Activated CD4-positive, alpha-beta memory T cell treated with anti-CD3 and anti-CD28 coated beads for 36 hours (primary cell): ENCODE results near the gene CCM2. TPM values are rescaled to one million over a fixed set of nuclear protein-coding genes. Genes with fewer than 3 reads are reported as not detected.
"Not testable (repeated sequence)": the region's sequence is repeated elsewhere in the genome, so short reads cannot be mapped to it uniquely, and the experiment has no call there.

ENCODE experiments used
- CTCF ChIA-PET: fragments of 350-600 bp; sonication (Branson Sonifier 250); formaldehyde crosslinking; loops from one replicate; lab custom pipeline; 2021; ENCODE audit warnings: antibody characterized with exemption, inconsistent platforms; lab: Charles Lee
- POLR2A ChIA-PET: fragments of 350-600 bp; sonication (Branson Sonifier 250); formaldehyde crosslinking; loops from one replicate; lab custom pipeline; 2021; ENCODE audit warnings: antibody characterized with exemption; lab: Charles Lee
- DNase-seq: peaks from one replicate; pipeline ENCODE4 v3.0.0-alpha.2; 2020
- H3K27ac Mint-ChIP-seq: one replicate; pipeline ENCODE4 v1.8.0; 2021; ENCODE audit warnings: mixed read lengths
- H3K27me3 Mint-ChIP-seq: one replicate; pipeline ENCODE4 v1.8.0; 2021; ENCODE audit warnings: mixed read lengths
- H3K36me3 Mint-ChIP-seq: one replicate; pipeline ENCODE4 v1.8.0; 2021; ENCODE audit warnings: mixed read lengths
- H3K4me1 Mint-ChIP-seq: one replicate; pipeline ENCODE4 v1.8.0; 2021; ENCODE audit warnings: low read depth, mixed read lengths
- H3K4me3 Mint-ChIP-seq: one replicate; pipeline ENCODE4 v1.8.0; 2021; ENCODE audit warnings: mild to moderate bottlenecking, mixed read lengths
- H3K9me3 Mint-ChIP-seq: one replicate; pipeline ENCODE4 v1.8.0; 2021; ENCODE audit warnings: mixed read lengths
- intact Hi-C: fragments of 100-400 bp; cut with micrococcal nuclease; formaldehyde crosslinking; loops from one replicate; pipeline ENCODE4 v1.15.1; 2023
- total RNA-seq, 2 experiments: library from RNA; stranded (reverse); gene quantifications; one replicate each; pipeline ENCODE4 v1.2.3, GENCODE V29; 2021

CCM2 gene
- total RNA-seq, 2 experiments from 2014 or later = 85.2 to 89.6 TPM

DNA sequence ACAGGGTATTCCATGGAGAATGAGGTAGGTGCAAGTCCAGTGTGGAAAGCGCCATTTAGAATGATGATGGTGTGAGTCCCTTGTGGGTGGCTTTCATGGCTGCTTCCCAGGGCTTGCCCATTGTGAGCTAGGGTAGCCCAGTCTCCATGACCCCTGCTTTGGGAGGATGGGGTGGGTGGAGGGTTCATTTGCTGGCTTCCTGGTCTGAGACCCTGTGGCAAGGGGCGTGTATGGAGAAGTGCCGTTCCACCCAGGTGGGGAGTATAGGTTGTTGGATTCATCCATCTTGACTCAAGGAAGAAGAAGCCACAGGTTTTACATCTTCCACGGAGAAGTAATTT, 27.7 kb downstream of the CCM2 start:
- CTCF ChIA-PET = interaction anchor here (0.7 to 1.7 kb wide), 7 partner anchors 9 to 108 kb away, joined by 3 to 9 read pairs (median 5); no protein-coding TSS in a partner anchor
- peaks cover 83% of the 10 kb centered on the region for H3K4me1 Mint-ChIP-seq
- peaks cover 44% of the 10 kb centered on the region for H3K36me3 Mint-ChIP-seq
- no peak for DNase-seq
- peaks cover 8% of the 10 kb centered on the region for H3K9me3 Mint-ChIP-seq
- H3K4me3 Mint-ChIP-seq = peak overlapping the region; percentile 72
- peak overlapping the region; percentile 82 for H3K27ac Mint-ChIP-seq
- POLR2A ChIA-PET = interaction anchor here (0.8 to 4.8 kb wide), 7 partner anchors 9 to 84 kb away, joined by 3 to 30 read pairs (median 9); partner anchors contain the start of genes MYO1G and TBRG4
- H3K27me3 Mint-ChIP-seq = no peaks in the 10 kb centered on the region
- intact Hi-C loops = loop anchor here (1.0 to 10.0 kb wide), 6 partner anchors 9 to 393 kb away; no protein-coding TSS in a partner anchor

DNA sequence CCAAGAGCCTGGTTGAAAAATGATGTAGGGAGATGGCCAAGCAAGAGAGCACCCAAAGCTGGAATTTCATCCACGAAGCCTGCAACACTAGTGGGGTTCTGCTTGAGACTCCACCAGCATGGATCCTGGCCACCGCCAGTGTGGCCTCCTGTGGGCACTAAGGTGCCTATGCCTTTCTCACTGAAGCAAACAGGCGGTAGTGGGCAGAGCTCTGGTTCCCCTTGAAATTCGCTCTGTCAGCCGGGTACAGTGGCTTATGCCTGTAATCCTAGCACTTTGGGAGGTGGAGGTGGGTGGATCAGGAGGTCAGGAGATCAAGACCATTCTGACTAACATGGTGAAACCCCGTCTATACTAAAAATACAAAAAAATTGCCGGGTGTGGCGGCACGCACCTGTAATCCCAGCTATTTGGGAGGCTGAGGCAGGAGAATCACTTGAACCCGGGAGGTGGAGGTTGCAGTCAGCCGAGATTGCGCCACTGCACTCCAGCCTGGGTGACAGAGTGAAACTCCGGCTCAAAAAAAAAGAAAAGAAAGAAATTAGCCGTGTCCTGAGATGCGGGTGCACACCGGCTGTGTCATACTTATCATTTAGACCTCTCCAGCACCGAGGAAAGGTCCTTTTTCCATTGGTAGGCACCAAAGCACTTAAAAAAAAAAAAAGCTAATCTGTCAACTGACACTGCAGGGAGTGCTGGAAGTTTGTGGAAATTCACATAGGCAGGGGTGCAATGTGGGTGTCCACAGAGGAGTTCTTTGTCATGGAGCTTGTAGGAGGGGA, 28.3 kb downstream of the CCM2 start:
- peaks cover 46% of the 10 kb centered on the region for H3K36me3 Mint-ChIP-seq
- intact Hi-C loops = loop anchor here (1.0 to 10.0 kb wide), 3 partner anchors 8 to 394 kb away; no protein-coding TSS in a partner anchor
- DNase-seq = peak; percentile 45
- peak overlapping the region; percentile 72 for H3K4me3 Mint-ChIP-seq
- no peaks in the 10 kb centered on the region for H3K27me3 Mint-ChIP-seq
- CTCF ChIA-PET = interaction anchor here (0.7 to 1.7 kb wide), 8 partner anchors 9 to 255 kb away, joined by 3 to 9 read pairs (median 5); no protein-coding TSS in a partner anchor
- POLR2A ChIA-PET = interaction anchor here (0.6 to 4.8 kb wide), 8 partner anchors 8 to 114 kb away, joined by 3 to 30 read pairs (median 7); partner anchors contain the start of genes MYO1G and TBRG4
- peaks cover 85% of the 10 kb centered on the region for H3K4me1 Mint-ChIP-seq
- H3K27ac Mint-ChIP-seq = peak overlapping the region; percentile 82
- peaks cover 8% of the 10 kb centered on the region for H3K9me3 Mint-ChIP-seq

DNA sequence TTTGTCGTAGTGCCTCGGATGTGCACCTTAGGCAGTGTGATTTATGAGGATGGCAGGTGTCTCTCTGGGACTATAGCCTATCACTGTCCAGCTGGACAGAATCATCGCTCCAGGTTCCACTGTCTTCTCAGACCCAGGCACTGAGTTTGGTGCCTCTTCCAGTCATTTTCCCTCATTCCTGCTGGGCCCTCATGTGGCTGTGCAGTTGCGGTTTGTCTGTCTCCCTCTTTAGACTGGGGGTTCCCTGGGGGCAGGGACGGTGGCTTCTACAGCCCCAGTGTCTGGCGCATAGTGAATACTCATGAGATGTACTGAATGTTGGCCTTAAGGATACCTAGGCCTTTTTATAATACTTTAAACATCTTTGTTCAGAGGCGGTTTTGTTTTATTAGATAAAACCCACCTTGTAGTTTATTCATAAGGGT, 28.9 kb downstream of the CCM2 start:
- intact Hi-C loops = loop anchor here (1.0 to 10.0 kb wide), 3 partner anchors 7 to 394 kb away; no protein-coding TSS in a partner anchor
- ChIA-PET POLR2A (interaction anchor here (0.6 to 4.8 kb wide), 6 partner anchors 9 to 114 kb away, joined by 3 to 30 read pairs (median 8); partner anchors contain the start of gene MYO1G), CTCF (interaction anchor here (0.7 to 1.6 kb wide), 3 partner anchors 9 to 255 kb away, joined by 3 to 6 read pairs (median 4); no protein-coding TSS in a partner anchor)
- Mint-ChIP-seq H3K9me3 (peaks cover 8% of the 10 kb centered on the region), H3K27me3 (no peaks in the 10 kb centered on the region), H3K27ac (peak overlapping the region; percentile 82), H3K36me3 (peaks cover 45% of the 10 kb centered on the region), H3K4me3 (peak overlapping the region; percentile 72), H3K4me1 (peaks cover 87% of the 10 kb centered on the region)
- DNase-seq = no peak

DNA sequence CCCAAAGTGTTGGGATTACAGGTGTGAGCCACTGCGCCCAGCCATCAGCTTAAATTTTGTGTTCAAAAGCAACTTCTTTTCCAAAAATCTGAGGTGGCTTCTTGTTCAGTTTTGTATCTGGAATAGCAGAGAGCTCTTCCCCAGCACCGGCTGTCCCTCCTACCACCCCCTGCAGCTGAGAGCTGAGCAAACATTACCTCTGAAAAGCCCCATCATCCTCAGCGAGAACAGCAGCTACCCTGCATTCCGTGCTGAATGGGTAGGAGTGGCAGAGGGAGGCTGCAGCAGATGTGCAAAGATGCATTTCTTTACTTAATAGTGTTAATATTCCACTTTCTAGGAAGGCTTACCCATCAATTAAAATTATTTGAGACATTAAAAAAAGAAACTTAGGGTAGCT, 31.8 kb downstream of the CCM2 start:
- H3K27me3 Mint-ChIP-seq = no peaks in the 10 kb centered on the region
- intact Hi-C loops = no loop called here
- H3K36me3 Mint-ChIP-seq = peaks cover 31% of the 10 kb centered on the region
- H3K27ac Mint-ChIP-seq = peak overlapping the region; percentile 83
- no peaks in the 10 kb centered on the region for H3K9me3 Mint-ChIP-seq
- no peak overlapping the region for H3K4me3 Mint-ChIP-seq
- H3K4me1 Mint-ChIP-seq = peaks cover 87% of the 10 kb centered on the region
- ChIA-PET CTCF (interaction anchor here (1.7 kb wide), 2 partner anchors 31 to 58 kb away, joined by 6 to 7 read pairs; no protein-coding TSS in a partner anchor), POLR2A (interaction anchor here (0.7 to 1.8 kb wide), 4 partner anchors 12 to 58 kb away, joined by 3 to 4 read pairs (median 4); no protein-coding TSS in a partner anchor)
- no peak for DNase-seq

DNA sequence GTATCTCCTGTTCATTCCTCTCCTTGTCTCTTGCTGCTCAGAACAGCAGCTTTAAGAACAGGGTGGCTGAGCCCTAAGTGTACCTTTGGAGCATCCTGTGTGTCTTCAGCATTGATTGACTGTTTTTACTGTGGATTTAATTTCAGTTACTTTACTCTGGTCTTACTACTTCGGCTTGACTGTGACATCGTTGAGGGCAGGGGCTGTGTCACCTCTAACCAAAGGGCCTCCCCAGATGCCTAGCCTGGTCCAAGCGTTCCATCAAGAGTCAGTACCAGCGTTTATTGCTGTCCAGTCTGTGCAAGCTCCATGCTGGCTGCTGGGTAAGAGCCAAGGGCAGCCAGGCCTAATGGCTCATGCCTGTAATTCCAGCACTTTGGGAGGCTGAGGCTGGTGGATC, 32.4 kb downstream of the CCM2 start:
- intact Hi-C loops = no loop called here
- ChIA-PET CTCF (interaction anchor here (1.7 kb wide), 2 partner anchors 31 to 59 kb away, joined by 6 to 7 read pairs; no protein-coding TSS in a partner anchor), POLR2A (interaction anchor here (1.4 to 1.8 kb wide), 4 partner anchors 13 to 52 kb away, joined by 3 to 11 read pairs (median 4); no protein-coding TSS in a partner anchor)
- no peaks in the 10 kb centered on the region for H3K9me3 Mint-ChIP-seq
- H3K27ac Mint-ChIP-seq = peak overlapping the region; percentile 83
- H3K27me3 Mint-ChIP-seq = no peaks in the 10 kb centered on the region
- peaks cover 26% of the 10 kb centered on the region for H3K36me3 Mint-ChIP-seq
- H3K4me1 Mint-ChIP-seq = peaks cover 85% of the 10 kb centered on the region
- H3K4me3 Mint-ChIP-seq = no peak overlapping the region
- DNase-seq = no peak

DNA sequence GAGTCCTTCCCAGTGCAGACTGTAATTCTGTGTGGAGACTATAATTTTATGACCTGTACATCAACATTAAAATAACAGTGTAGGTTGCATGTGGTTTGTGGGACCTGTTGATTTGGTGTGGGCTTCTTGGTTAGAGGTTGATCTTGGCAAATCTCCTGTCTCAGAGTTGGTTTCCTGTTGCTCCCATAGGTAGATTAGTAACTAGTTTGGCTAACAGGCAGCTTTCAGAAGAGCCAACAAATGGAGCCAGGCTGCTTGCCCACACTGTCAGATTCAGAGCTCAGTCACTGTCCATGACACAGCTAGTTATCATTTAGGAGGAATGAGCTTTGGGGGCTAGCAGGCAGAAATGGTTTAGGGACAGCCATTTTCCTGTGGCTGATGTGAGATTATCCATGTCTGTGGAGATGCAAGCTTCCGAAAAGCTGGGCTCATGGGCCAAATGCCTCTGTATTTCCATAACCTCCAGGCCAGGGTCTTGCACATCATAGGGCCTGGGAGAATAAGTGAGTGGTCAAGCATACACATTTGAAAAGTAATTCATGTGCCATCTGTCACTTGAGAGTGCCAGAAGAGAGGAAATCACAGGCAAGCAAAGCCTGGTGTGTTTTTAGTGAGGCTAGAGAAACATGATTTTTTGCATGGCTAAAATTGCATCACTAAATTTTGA, 33.4 kb downstream of the CCM2 start:
- CTCF ChIA-PET = interaction anchor here (0.7 to 4.1 kb wide), 4 partner anchors 32 to 190 kb away, joined by 3 to 18 read pairs (median 4); no protein-coding TSS in a partner anchor
- intact Hi-C loops = no loop called here
- POLR2A ChIA-PET = interaction anchor here (0.6 to 1.5 kb wide), 3 partner anchors 32 to 180 kb away, joined by 3 to 11 read pairs (median 4); no protein-coding TSS in a partner anchor
- DNase-seq = peak; percentile 47
- peak overlapping the region; percentile 83 for H3K27ac Mint-ChIP-seq
- peak overlapping the region; percentile 6 for H3K4me3 Mint-ChIP-seq
- H3K36me3 Mint-ChIP-seq = peaks cover 25% of the 10 kb centered on the region
- peaks cover 85% of the 10 kb centered on the region for H3K4me1 Mint-ChIP-seq
- H3K9me3 Mint-ChIP-seq = no peaks in the 10 kb centered on the region
- no peaks in the 10 kb centered on the region for H3K27me3 Mint-ChIP-seq

DNA sequence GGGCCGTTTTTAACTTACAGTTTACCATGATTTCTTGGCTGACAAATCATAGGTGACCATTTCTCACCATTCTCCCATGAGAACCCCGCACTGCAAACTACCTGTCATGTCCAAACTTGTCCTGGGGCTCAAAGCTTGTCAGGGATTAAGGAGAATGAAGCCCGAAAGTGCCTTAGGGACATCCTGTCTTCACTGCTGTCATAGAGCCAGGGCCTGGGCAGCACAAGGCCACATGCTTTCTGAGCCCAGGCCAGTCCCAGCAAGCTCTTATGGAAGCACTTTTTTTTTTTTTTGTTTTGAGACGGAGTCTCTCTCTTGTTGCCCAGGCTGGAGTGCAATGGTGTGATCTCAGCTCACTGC, 33.9 kb downstream of the CCM2 start:
- Mint-ChIP-seq H3K4me3 (no peak overlapping the region), H3K4me1 (peaks cover 85% of the 10 kb centered on the region), H3K27me3 (no peaks in the 10 kb centered on the region), H3K27ac (peak overlapping the region; percentile 83), H3K36me3 (peaks cover 25% of the 10 kb centered on the region), H3K9me3 (no peaks in the 10 kb centered on the region)
- POLR2A ChIA-PET = interaction anchor here (0.6 to 1.5 kb wide), 3 partner anchors 33 to 181 kb away, joined by 3 to 11 read pairs (median 4); no protein-coding TSS in a partner anchor
- intact Hi-C loops = no loop called here
- CTCF ChIA-PET = interaction anchor here (0.7 to 4.1 kb wide), 4 partner anchors 32 to 190 kb away, joined by 3 to 18 read pairs (median 4); no protein-coding TSS in a partner anchor
- DNase-seq = no peak

DNA sequence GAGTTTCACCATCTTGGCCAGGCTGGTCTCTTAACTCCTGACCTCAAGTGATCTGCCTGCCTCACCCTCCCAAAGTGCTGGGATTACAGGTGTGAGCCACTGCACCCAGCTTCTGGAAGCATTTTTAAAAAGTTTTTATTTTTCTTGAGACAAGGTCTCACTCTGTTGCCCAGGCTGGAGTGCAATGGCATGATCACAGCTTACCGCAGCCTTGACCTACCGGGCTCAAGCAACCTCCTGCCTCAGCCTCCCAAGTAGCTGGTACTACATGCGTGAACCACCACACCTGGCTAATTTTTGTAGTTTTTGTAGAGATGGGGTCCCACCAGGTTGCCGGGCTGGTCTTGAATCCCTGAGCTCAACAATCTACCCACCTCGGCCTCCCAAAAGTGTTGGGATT, 34.7 kb downstream of the CCM2 start:
- H3K27me3 Mint-ChIP-seq, H3K4me3 Mint-ChIP-seq, DNase-seq, H3K9me3 Mint-ChIP-seq, H3K27ac Mint-ChIP-seq, intact Hi-C loops: not testable (repeated sequence)
- POLR2A ChIA-PET = interaction anchor here (1.1 to 2.9 kb wide), 3 partner anchors 18 to 70 kb away, joined by 3 to 9 read pairs (median 3); no protein-coding TSS in a partner anchor
- CTCF ChIA-PET = interaction anchor here (4.1 kb wide), 1 partner anchor 60 kb away, joined by 18 read pairs; no protein-coding TSS in a partner anchor
- Mint-ChIP-seq H3K36me3 (peaks cover 24% of the 10 kb centered on the region), H3K4me1 (peaks cover 82% of the 10 kb centered on the region)

DNA sequence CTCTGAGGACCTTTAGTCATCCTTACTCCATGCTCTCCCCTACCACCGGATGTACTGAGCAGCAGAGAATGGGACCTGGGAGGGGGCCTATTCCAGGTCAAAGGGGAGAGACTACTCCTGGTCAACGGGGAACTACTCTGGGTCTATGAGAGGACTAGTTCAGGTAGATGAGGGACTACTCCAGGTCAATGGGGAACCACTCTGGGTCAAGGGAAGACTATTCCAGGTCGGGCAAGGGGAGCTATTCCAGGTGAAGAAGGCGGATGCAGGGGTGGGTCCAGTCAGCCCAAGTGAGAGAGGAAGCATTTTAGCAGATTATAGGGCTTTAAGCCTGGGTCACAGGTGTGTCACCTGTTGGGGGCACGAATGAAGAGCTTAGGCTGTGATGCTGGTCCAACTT, 35.4 kb downstream of the CCM2 start:
- H3K4me1 Mint-ChIP-seq = peaks cover 78% of the 10 kb centered on the region
- DNase-seq = no peak
- H3K4me3 Mint-ChIP-seq = no peak overlapping the region
- H3K27me3 Mint-ChIP-seq = no peaks in the 10 kb centered on the region
- ChIA-PET CTCF (interaction anchor here (1.1 to 4.1 kb wide), 2 partner anchors 61 to 101 kb away, joined by 4 to 18 read pairs; no protein-coding TSS in a partner anchor), POLR2A (interaction anchor here (0.8 to 2.9 kb wide), 8 partner anchors 8 to 76 kb away, joined by 3 to 10 read pairs (median 3); partner anchors contain the start of genes CCM2 and TBRG4)
- H3K9me3 Mint-ChIP-seq = no peaks in the 10 kb centered on the region
- H3K36me3 Mint-ChIP-seq = peaks cover 24% of the 10 kb centered on the region
- H3K27ac Mint-ChIP-seq = peak overlapping the region; percentile 56
- intact Hi-C loops = no loop called here

DNA sequence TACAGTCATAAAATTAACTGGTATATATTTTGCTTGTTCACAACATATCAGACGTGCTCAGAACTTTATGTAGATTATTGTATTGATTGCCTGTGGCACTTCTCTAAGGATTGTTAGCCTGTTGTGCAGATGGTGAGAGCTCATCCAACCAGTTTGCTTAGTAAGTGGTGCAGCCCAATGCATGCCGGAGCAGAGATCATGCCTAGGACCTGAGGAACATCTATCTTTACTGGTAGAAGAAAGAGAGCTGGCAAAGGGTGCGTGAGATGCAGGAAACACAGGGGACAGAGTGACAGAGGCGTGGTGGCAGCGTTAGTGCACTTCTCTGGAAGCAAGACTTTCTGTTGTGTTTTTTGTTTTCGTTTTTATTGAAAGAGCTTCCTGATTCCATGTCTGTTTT, 35.9 kb downstream of the CCM2 start:
- peak overlapping the region; percentile 75 for H3K27ac Mint-ChIP-seq
- ChIA-PET POLR2A (interaction anchor here (0.8 to 2.9 kb wide), 8 partner anchors 8 to 76 kb away, joined by 3 to 10 read pairs (median 5); partner anchors contain the start of genes CCM2 and TBRG4), CTCF (interaction anchor here (1.1 to 4.1 kb wide), 3 partner anchors 8 to 100 kb away, joined by 4 to 18 read pairs (median 9); no protein-coding TSS in a partner anchor)
- intact Hi-C loops = loop anchor here (1.0 kb wide), 1 partner anchor 8 kb away; no protein-coding TSS in a partner anchor
- peak overlapping the region; percentile 24 for H3K4me3 Mint-ChIP-seq
- peaks cover 28% of the 10 kb centered on the region for H3K36me3 Mint-ChIP-seq
- no peaks in the 10 kb centered on the region for H3K9me3 Mint-ChIP-seq
- H3K4me1 Mint-ChIP-seq = peaks cover 80% of the 10 kb centered on the region
- H3K27me3 Mint-ChIP-seq = no peaks in the 10 kb centered on the region
- DNase-seq = peak; percentile 49
